ENCODE results near the gene ARHGEF40. TPM values are rescaled to one million over a fixed set of nuclear protein-coding genes. Genes with fewer than 3 reads are reported as not detected.

The ARHGEF40 gene
- total RNA-seq, 1 experiment from 2014 or later: 71.4 TPM

- Histone ChIP-seq H4K5ac (ENCODE audit: insufficient read length, low read depth, low read length) (no peak overlapping the region), H2BK15ac (ENCODE audit: low read depth, low read length) (no peak overlapping the region), H3K4me2 (ENCODE audit: insufficient read depth, insufficient read length, low read length) (no peak overlapping the region), H3K4ac (ENCODE audit: low read depth, low read length) (no peak overlapping the region), H3K27ac (ENCODE audit: insufficient read length, low read depth, low read length) (no peak overlapping the region), H4K20me1 (ENCODE audit: control insufficient read depth, insufficient read depth, insufficient read length) (no peaks in the 10 kb centered on the region), H2BK5ac (ENCODE audit: insufficient read length, low read length) (no peak overlapping the region), H2AK5ac (ENCODE audit: insufficient read length, low read length) (no peak overlapping the region), H3K56ac (ENCODE audit: insufficient read length, low read depth, low read length) (no peak overlapping the region), H3K18ac (ENCODE audit: insufficient read length, low read depth, low read length) (no peak overlapping the region), H4K8ac (replicated peaks; ENCODE audit: insufficient read length, low read depth, low read length) (no peak overlapping the region), H3K14ac (ENCODE audit: insufficient read depth, low read length) (no peak overlapping the region), H2BK20ac (ENCODE audit: low read depth, low read length, poor library complexity, severe bottlenecking) (no peak overlapping the region), H2AFZ (ENCODE audit: low read length) (no peak overlapping the region), H3K4me1 (ENCODE audit: insufficient read depth, low read length) (no peaks in the 10 kb centered on the region), H3K9ac (ENCODE audit: extremely low read depth, insufficient read length, low read length) (no peak overlapping the region), H3K9me3 (ENCODE audit: control insufficient read depth, low read depth, low read length) (no peaks in the 10 kb centered on the region), H3K27me3 (ENCODE audit: insufficient read depth, low read length) (no peaks in the 10 kb centered on the region), H3K79me1 (ENCODE audit: insufficient read depth, low read depth, low read length, poor library complexity, severe bottlenecking) (no peaks in the 10 kb centered on the region), H3T11ph (ENCODE audit: low read length) (no peak overlapping the region), H3K79me2 (ENCODE audit: insufficient read depth, low read length) (no peaks in the 10 kb centered on the region), H3K23me2 (ENCODE audit: insufficient read length, low read depth, low read length, poor library complexity, severe bottlenecking) (no peaks in the 10 kb centered on the region), H3K23ac (ENCODE audit: insufficient read length, low read depth, low read length) (no peak overlapping the region), H2BK12ac (ENCODE audit: insufficient read length, low read depth, low read length) (no peak overlapping the region), H2BK120ac (ENCODE audit: low read depth, low read length, poor library complexity, severe bottlenecking) (no peak overlapping the region), H4K91ac (ENCODE audit: insufficient read length, low read depth, low read length) (no peak overlapping the region)
- no peaks in the 10 kb centered on the region for H3K27me3 Mint-ChIP-seq (ENCODE audit: low read depth)
- TF ChIP-seq CTCF (conservative IDR thresholded peaks at IDR 0.05): no peak
- H3K4me3 Mint-ChIP-seq: no peak overlapping the region
- peaks cover 64 to 94% (median 90%) of the 10 kb centered on the region in 3 experiments for H3K36me3 Mint-ChIP-seq (ENCODE audit: insufficient read depth in 1 of 3, low read depth in 3 of 3)
- H3K9me3 Mint-ChIP-seq: no peaks in the 10 kb centered on the region
- DNase-seq: no peak
- WGBS (ENCODE audit: extremely low coverage, insufficient read length, low lambda C conversion rate): no CpG with 5 or more reads among the region's 5 CpGs
- no peak overlapping the region for H3K27ac Mint-ChIP-seq
- peaks cover 2% of the 10 kb centered on the region in 2 experiments; a peak in 3 of 4 replicates for H3K4me1 Mint-ChIP-seq
These were observed 8.2 kb downstream of the ARHGEF40 start for GRCh38 chr14:21078287-21078686.
